ENCODE data around the gene MIF. TPM values are rescaled to one million over a fixed set of nuclear protein-coding genes. Genes with fewer than 3 reads are reported as not detected.

Gene MIF
- total RNA-seq, 2 experiments from 2014 or later = 1,202 to 1,440 TPM

GRCh38 chr22:23922921-23923320, 28.7 kb downstream of the MIF start:
- H4K20me1 ChIP-seq (ENCODE audit: insufficient read depth, low read length) = no peaks in the 10 kb centered on the region
- no peak overlapping the region for H3K4me3 ChIP-seq (ENCODE audit: low read depth, low read length, poor library complexity, severe bottlenecking)
- peaks cover 67% of the 10 kb centered on the region for H3K36me3 ChIP-seq (ENCODE audit: insufficient read depth, low read length)
- peaks cover 20% of the 10 kb centered on the region for H3K9me3 ChIP-seq (ENCODE audit: low read length)
- CTCF ChIA-PET (ENCODE audit: unreplicated experiment) = no interaction called here
- H2AFZ ChIP-seq (ENCODE audit: low read length) = no peak overlapping the region
- H3K27ac ChIP-seq (ENCODE audit: low read depth, low read length, poor library complexity, severe bottlenecking) = no peak overlapping the region
- intact Hi-C loops (cut with micrococcal nuclease; ENCODE audit: unreplicated experiment) = no loop called here
- H3K4me1 ChIP-seq (ENCODE audit: insufficient read depth, low read length, poor library complexity, severe bottlenecking) = peaks cover 2% of the 10 kb centered on the region
- no TSS peak for BruUV-seq (replicated peaks)
- H3K9me2 ChIP-seq (ENCODE audit: insufficient read depth, low read length) = no peaks in the 10 kb centered on the region
- no peak for DNase-seq (ENCODE audit: low spot score)
- H3K79me2 ChIP-seq (ENCODE audit: insufficient read depth, low read depth, low read length) = no peaks in the 10 kb centered on the region
- TF ChIP-seq CTCF (conservative IDR thresholded peaks at IDR 0.05; ENCODE audit: low read length) (no peak), EZH2phosphoT487 (IDR thresholded peaks at IDR 0.05; ENCODE audit: borderline replicate concordance, low read depth, low read length) (no peak)
- H3K4me2 ChIP-seq (ENCODE audit: low read length) = no peak overlapping the region
- POLR2A ChIA-PET = no interaction called here

GRCh38 chr22:23925020-23925606, 30.9 kb downstream of the MIF start:
- Histone ChIP-seq H3K4me3 (ENCODE audit: low read depth, low read length, poor library complexity, severe bottlenecking) (no peak overlapping the region), H3K36me3 (ENCODE audit: insufficient read depth, low read length) (peaks cover 70% of the 10 kb centered on the region), H3K27ac (ENCODE audit: low read depth, low read length, poor library complexity, severe bottlenecking) (no peak overlapping the region), H3K4me2 (ENCODE audit: low read length) (no peak overlapping the region), H2AFZ (ENCODE audit: low read length) (no peak overlapping the region), H4K20me1 (ENCODE audit: insufficient read depth, low read length) (no peaks in the 10 kb centered on the region), H3K9me3 (ENCODE audit: low read length) (peaks cover 20% of the 10 kb centered on the region), H3K79me2 (ENCODE audit: insufficient read depth, low read depth, low read length) (no peaks in the 10 kb centered on the region), H3K4me1 (ENCODE audit: insufficient read depth, low read length, poor library complexity, severe bottlenecking) (peaks cover 21% of the 10 kb centered on the region), H3K9me2 (ENCODE audit: insufficient read depth, low read length) (no peaks in the 10 kb centered on the region)
- CTCF ChIA-PET (ENCODE audit: unreplicated experiment) = no interaction called here
- no TSS peak for BruUV-seq (replicated peaks)
- intact Hi-C loops (cut with micrococcal nuclease; ENCODE audit: unreplicated experiment) = no loop called here
- POLR2A ChIA-PET = no interaction called here
- no peak for TF ChIP-seq CTCF (conservative IDR thresholded peaks at IDR 0.05; ENCODE audit: low read length)
- no peak for TF ChIP-seq EZH2phosphoT487 (IDR thresholded peaks at IDR 0.05; ENCODE audit: borderline replicate concordance, low read depth, low read length)
- DNase-seq (ENCODE audit: low spot score) = no peak

- DNase-seq (ENCODE audit: low spot score) = no peak
- Histone ChIP-seq H3K9me2 (ENCODE audit: insufficient read depth, low read length) (no peaks in the 10 kb centered on the region), H3K9me3 (ENCODE audit: low read length) (peaks cover 20% of the 10 kb centered on the region), H3K79me2 (ENCODE audit: insufficient read depth, low read depth, low read length) (no peaks in the 10 kb centered on the region), H3K36me3 (ENCODE audit: insufficient read depth, low read length) (peaks cover 79% of the 10 kb centered on the region), H3K27ac (ENCODE audit: low read depth, low read length, poor library complexity, severe bottlenecking) (no peak overlapping the region), H3K4me3 (ENCODE audit: low read depth, low read length, poor library complexity, severe bottlenecking) (no peak overlapping the region), H4K20me1 (ENCODE audit: insufficient read depth, low read length) (no peaks in the 10 kb centered on the region), H3K4me1 (ENCODE audit: insufficient read depth, low read length, poor library complexity, severe bottlenecking) (peaks cover 21% of the 10 kb centered on the region), H2AFZ (ENCODE audit: low read length) (no peak overlapping the region), H3K4me2 (ENCODE audit: low read length) (no peak overlapping the region)
- CTCF ChIA-PET (ENCODE audit: unreplicated experiment) = interaction anchor here (0.6 kb wide), 1 partner anchor 14 kb away, joined by 8 read pairs; no protein-coding TSS in a partner anchor
- POLR2A ChIA-PET = no interaction called here
- no peak for TF ChIP-seq CTCF (conservative IDR thresholded peaks at IDR 0.05; ENCODE audit: low read length)
- TF ChIP-seq EZH2phosphoT487 (IDR thresholded peaks at IDR 0.05; ENCODE audit: borderline replicate concordance, low read depth, low read length) = no peak
- intact Hi-C loops (cut with micrococcal nuclease; ENCODE audit: unreplicated experiment) = no loop called here
- no TSS peak for BruUV-seq (replicated peaks)
Observed at GRCh38 chr22:23926561-23926960, 32.4 kb downstream of the MIF start.

Measured in OCI-LY7 (cell line).